WTC11 (cell line): ENCODE data around the gene AKT1. TPM values are rescaled to one million over a fixed set of nuclear protein-coding genes. Genes with fewer than 3 reads are reported as not detected.

ENCODE experiments used
- ATAC-seq: fragments of 200-7000 bp; cut with Tn5 transposase; 2 replicates; pipeline ENCODE4 v1.10.0; 2021; ENCODE audit warnings: mild to moderate bottlenecking, moderate library complexity
- CTCF ChIA-PET: fragments of 300-600 bp; sonication (Branson Sonifier 250); formaldehyde crosslinking; loops from one replicate; lab custom pipeline; 2021; ENCODE audit warnings: antibody characterized with exemption; lab: Charles Lee
- POLR2A ChIA-PET: fragments of 350-600 bp; sonication (Branson Sonifier 250); formaldehyde crosslinking; loops from one replicate; lab custom pipeline; 2021; ENCODE audit warnings: antibody characterized with exemption; lab: Charles Lee
- DNase-seq: peaks from one replicate; pipeline ENCODE4 v3.0.0; 2021; ENCODE audit warnings: low spot score
- H3K27ac Mint-ChIP-seq: 2 replicates; pipeline ENCODE4 v1.8.0; 2021; ENCODE audit warnings: mixed read lengths
- H3K27me3 Mint-ChIP-seq: 2 replicates; pipeline ENCODE4 v1.8.0; 2021; ENCODE audit warnings: low read depth, mild to moderate bottlenecking, moderate library complexity, mixed read lengths
- H3K36me3 Mint-ChIP-seq: 2 replicates; pipeline ENCODE4 v1.8.0; 2021; ENCODE audit warnings: mixed read lengths
- H3K4me1 Mint-ChIP-seq: 2 replicates; pipeline ENCODE4 v1.8.0; 2022; ENCODE audit warnings: mixed read lengths
- H3K4me3 Mint-ChIP-seq: 2 replicates; pipeline ENCODE4 v1.8.0; 2021; ENCODE audit warnings: mild to moderate bottlenecking, moderate library complexity, mixed read lengths
- H3K9me3 Mint-ChIP-seq: 2 replicates; pipeline ENCODE4 v1.8.0; 2021; ENCODE audit warnings: mixed read lengths
- AFF4 ChIP-seq: sonication (generic); formaldehyde crosslinking; IDR thresholded peaks from 2 replicates; pipeline ENCODE4 v1.8.1; 2023; ENCODE audit warnings: mild to moderate bottlenecking, missing genetic modification reagents, borderline replicate concordance
- ARID4B ChIP-seq: sonication (generic); formaldehyde crosslinking; IDR thresholded peaks from 2 replicates; pipeline ENCODE4 v1.8.0; 2023; ENCODE audit warnings: missing genetic modification reagents, mild to moderate bottlenecking, borderline replicate concordance
- ATF1 ChIP-seq: sonication (generic); formaldehyde crosslinking; IDR thresholded peaks from 2 replicates; pipeline ENCODE4 v1.8.1; 2023; ENCODE audit warnings: mild to moderate bottlenecking, moderate library complexity, missing genetic modification reagents
- CREM ChIP-seq: sonication (generic); formaldehyde crosslinking; IDR thresholded peaks from 2 replicates; pipeline ENCODE4 v1.8.1; 2022; ENCODE audit warnings: mild to moderate bottlenecking, missing genetic modification reagents, moderate library complexity
- EMX1 ChIP-seq: fragments of 250-450 bp; sonication (Bioruptor Pico); IDR thresholded peaks from 2 replicates; pipeline ENCODE4 v1.8.0; 2021; ENCODE audit warnings: mild to moderate bottlenecking
- ETV6 ChIP-seq: sonication (generic); formaldehyde crosslinking; IDR thresholded peaks from 2 replicates; pipeline ENCODE4 v1.8.1; 2022; ENCODE audit warnings: mild to moderate bottlenecking, missing genetic modification reagents
- FOXJ3 ChIP-seq: sonication (generic); formaldehyde crosslinking; IDR thresholded peaks from 2 replicates; pipeline ENCODE4 v1.9.0; 2021; ENCODE audit warnings: missing genetic modification reagents, mild to moderate bottlenecking, borderline replicate concordance
- IRF1 ChIP-seq: sonication (generic); formaldehyde crosslinking; IDR thresholded peaks from 2 replicates; pipeline ENCODE4 v1.8.0; 2023; ENCODE audit warnings: missing genetic modification reagents
- IRF2 ChIP-seq: sonication (generic); formaldehyde crosslinking; IDR thresholded peaks from 2 replicates; pipeline ENCODE4 v1.8.0; 2022; ENCODE audit warnings: low read depth, missing genetic modification reagents, borderline replicate concordance
- NFATC4 ChIP-seq: fragments of 250-450 bp; sonication (Bioruptor Pico); IDR thresholded peaks from 2 replicates; pipeline ENCODE4 v1.9.0; 2021; ENCODE audit warnings: mild to moderate bottlenecking
- NR3C1 ChIP-seq: sonication (generic); formaldehyde crosslinking; conservative IDR thresholded peaks from 2 replicates; pipeline ENCODE4 v1.8.1; 2023; ENCODE audit warnings: low read depth, mild to moderate bottlenecking, missing genetic modification reagents
- SMAD3 ChIP-seq: sonication (generic); formaldehyde crosslinking; IDR thresholded peaks from 2 replicates; pipeline ENCODE4 v1.8.0; 2022; ENCODE audit warnings: missing genetic modification reagents, mild to moderate bottlenecking, borderline replicate concordance
- SMAD4 ChIP-seq: sonication (generic); formaldehyde crosslinking; IDR thresholded peaks from 2 replicates; pipeline ENCODE4 v1.8.0; 2022; ENCODE audit warnings: mild to moderate bottlenecking, missing genetic modification reagents
- TCF7 ChIP-seq: sonication (generic); formaldehyde crosslinking; IDR thresholded peaks from 2 replicates; pipeline ENCODE4 v1.8.0; 2022; ENCODE audit warnings: mild to moderate bottlenecking, low read depth, missing genetic modification reagents, moderate library complexity
- ZBTB21 ChIP-seq: sonication (generic); formaldehyde crosslinking; IDR thresholded peaks from 2 replicates; pipeline ENCODE4 v1.8.1; 2023; ENCODE audit warnings: mild to moderate bottlenecking, missing genetic modification reagents, borderline replicate concordance
- ZNF396 ChIP-seq: fragments of 250-450 bp; sonication (Bioruptor Pico); IDR thresholded peaks from 2 replicates; pipeline ENCODE4 v1.8.0; 2021; ENCODE audit warnings: mild to moderate bottlenecking, moderate library complexity, borderline replicate concordance
- ZNF512 ChIP-seq: sonication (generic); formaldehyde crosslinking; IDR thresholded peaks from 2 replicates; pipeline ENCODE4 v1.8.1; 2022; ENCODE audit warnings: missing genetic modification reagents, borderline replicate concordance
- total RNA-seq: library from RNA; stranded (reverse); gene quantifications from 3 replicates; pipeline ENCODE4 v1.2.3, GENCODE V29; 2021

The AKT1 gene
- total RNA-seq, 1 experiment from 2014 or later: 121 TPM

DNA sequence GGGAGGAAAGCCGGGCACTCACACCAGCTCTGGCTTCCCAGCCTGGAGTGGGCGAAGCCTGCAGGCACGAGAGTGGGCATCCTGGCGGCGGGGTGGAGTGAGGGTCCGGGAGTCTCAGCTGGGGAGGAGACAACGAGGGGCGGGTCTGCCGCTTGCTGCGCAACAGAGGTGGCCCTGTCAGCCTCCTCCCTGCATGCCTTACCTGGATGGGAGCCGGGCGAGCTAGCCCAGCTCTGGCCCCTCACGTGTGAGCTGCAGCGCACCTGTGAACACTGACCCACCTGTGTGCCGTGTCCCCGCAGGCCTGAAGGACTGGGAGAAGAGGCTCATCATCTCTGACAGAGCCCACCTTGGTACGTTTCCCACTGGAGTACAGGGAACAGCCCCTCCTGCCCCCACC is 56.5 kb downstream of the AKT1 start:
- TF ChIP-seq ZNF512 (CRISPR knock-in tag) (no peak), IRF1 (no peak), CREM (CRISPR knock-in tag) (no peak), AFF4 (CRISPR knock-in tag) (no peak), ZNF396 (no peak), NFATC4 (CRISPR knock-in tag) (no peak), ARID4B (CRISPR knock-in tag) (no peak), IRF2 (CRISPR knock-in tag) (no peak), FOXJ3 (CRISPR knock-in tag) (no peak), ATF1 (CRISPR knock-in tag) (no peak), NR3C1 (CRISPR knock-in tag) (no peak), ETV6 (CRISPR knock-in tag) (no peak), SMAD4 (CRISPR knock-in tag) (no peak), ZBTB21 (CRISPR knock-in tag) (no peak), SMAD3 (CRISPR knock-in tag) (no peak), EMX1 (no peak), TCF7 (CRISPR knock-in tag) (no peak)
- Mint-ChIP-seq H3K9me3 (no peaks in the 10 kb centered on the region), H3K36me3 (peaks cover 2% of the 10 kb centered on the region; the same call in 1 of the 2 replicates), H3K4me1 (no peaks in the 10 kb centered on the region), H3K27ac (no peak overlapping the region), H3K27me3 (no peaks in the 10 kb centered on the region), H3K4me3 (no peak overlapping the region)
- POLR2A ChIA-PET: no interaction called here
- no peak for DNase-seq
- CTCF ChIA-PET: interaction anchor here (0.8 to 1.7 kb wide), 2 partner anchors 13 to 14 kb away, joined by 3 to 6 read pairs; no protein-coding TSS in a partner anchor
- ATAC-seq: no peak
